KOPT-K1 (cell line): ENCODE data around the gene KCNQ2.

Experiments used
- H3K27ac ChIP-seq: fragments of 200-600 bp; sonication (generic); 2 replicates; pipeline ENCODE4 v1.5.1; 2016; ENCODE audit warnings: antibody characterized with exemption, mild to moderate bottlenecking, low read depth, low read length; ENCODE audit not compliant: poor library complexity, severe bottlenecking
- H3K36me3 ChIP-seq: fragments of 200-600 bp; sonication (generic); 2 replicates; pipeline ENCODE4 v1.5.1; 2017; ENCODE audit warnings: antibody characterized with exemption, mild to moderate bottlenecking, low read length, moderate library complexity; ENCODE audit not compliant: insufficient read depth
- H3K9me3 ChIP-seq: fragments of 200-600 bp; sonication (generic); 2 replicates; pipeline ENCODE4 v1.5.1; 2017; ENCODE audit warnings: antibody characterized with exemption, low read length, mild to moderate bottlenecking; ENCODE audit not compliant: insufficient read depth, poor library complexity, severe bottlenecking

The KCNQ2 gene

DNA sequence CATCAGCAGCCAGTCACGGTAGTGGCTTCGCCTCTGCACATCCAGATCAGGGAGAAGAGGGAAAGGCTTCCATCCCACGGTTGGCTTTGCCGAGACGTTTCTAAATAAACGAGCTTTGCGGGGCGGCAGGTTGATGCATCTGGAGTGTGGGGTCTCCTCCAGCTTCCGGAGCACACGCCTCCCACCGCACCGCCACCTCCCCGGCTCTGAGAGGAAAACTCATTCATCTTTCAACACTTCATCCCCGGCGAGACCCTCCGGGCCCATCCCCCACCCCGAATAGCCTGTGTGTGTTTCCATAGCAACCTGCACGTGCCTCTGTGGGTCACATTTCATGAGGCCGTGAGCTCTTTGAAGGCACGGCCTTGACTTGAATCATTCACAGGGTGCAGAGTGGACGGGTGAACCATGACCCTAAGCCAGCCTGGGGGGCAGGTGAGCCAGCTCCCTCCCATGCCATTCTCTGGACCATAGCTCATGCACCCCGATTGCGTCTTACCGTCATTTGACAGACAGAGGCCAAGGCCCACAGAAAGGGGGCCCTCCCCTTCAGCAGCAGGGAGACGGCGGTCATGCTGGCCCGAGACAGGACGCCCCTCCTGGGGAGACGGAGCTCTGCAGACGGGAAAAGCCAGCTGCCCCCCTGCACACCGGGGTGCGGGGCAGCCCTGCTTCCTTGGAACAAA is 95.1 kb downstream of the KCNQ2 start:
- no peaks in the 10 kb centered on the region for H3K36me3 ChIP-seq
- H3K27ac ChIP-seq: no peak overlapping the region
- H3K9me3 ChIP-seq: peaks cover 6% of the 10 kb centered on the region

GRCh38 chr20:63376283-63377250 is 95.9 kb downstream of the KCNQ2 start:
- H3K27ac ChIP-seq: no peak overlapping the region
- peaks cover 6% of the 10 kb centered on the region for H3K9me3 ChIP-seq
- no peaks in the 10 kb centered on the region for H3K36me3 ChIP-seq

DNA sequence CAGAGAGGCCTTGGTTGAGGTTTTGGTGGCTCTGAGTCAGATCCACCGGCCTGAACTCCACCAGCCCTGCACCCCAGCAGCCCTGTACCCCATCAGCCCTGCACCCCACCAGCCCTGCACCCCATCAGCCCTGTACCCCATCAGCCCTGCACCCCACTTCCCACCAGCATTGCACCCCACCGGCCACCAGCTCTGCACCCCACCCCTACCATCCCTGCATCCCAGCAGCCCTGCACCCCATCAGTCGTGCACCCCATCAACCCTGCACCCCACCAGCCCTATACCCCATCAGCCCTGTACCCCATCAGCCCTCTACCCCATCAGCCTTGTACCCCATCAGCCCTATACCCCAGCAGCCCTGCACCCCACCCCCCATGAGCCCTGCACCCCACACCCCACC is 97.0 kb downstream of the KCNQ2 start:
- H3K27ac ChIP-seq: no peak overlapping the region
- H3K36me3 ChIP-seq: no peaks in the 10 kb centered on the region
- peaks cover 6% of the 10 kb centered on the region for H3K9me3 ChIP-seq

DNA sequence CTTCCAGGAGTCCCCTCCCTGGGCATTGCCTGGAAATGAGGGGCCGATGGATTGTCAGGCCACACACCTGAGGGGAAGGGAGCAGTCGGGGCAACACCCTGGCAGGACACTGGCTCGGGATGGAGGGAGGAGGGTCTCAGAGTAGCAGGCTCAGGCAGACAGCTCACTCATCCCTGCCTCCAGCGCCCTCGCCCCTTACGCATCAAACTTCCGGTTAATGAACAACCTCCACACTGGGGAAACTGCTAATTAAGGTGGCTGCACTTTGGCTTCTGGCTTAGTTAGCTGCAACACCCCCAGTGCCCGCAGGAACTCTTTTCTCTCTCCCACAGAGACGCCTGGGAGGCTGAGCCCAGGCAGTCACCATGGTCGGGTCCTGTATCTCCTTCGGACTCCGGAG is 98.0 kb downstream of the KCNQ2 start:
- Histone ChIP-seq H3K9me3 (no peaks in the 10 kb centered on the region), H3K36me3 (no peaks in the 10 kb centered on the region), H3K27ac (no peak overlapping the region)

DNA sequence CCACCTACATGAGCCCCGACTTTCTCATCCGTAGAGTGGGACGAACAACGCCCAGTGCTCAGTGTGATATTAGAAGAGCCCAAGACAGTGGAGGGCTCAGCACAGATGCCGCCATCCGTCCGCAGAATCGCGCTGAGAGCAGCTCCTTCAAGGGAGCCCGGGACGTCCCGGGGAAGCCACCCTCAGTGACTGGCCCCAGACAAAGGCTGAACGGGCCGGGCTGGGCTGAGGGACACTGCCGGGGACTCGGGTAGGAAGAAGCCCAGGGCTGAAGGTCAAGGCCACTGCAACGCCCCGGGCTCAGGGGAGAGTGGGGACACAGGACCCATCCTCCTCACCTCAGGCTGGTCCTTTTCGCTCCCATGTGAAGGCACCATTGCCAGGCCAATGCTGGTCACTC is 98.5 kb downstream of the KCNQ2 start:
- H3K9me3 ChIP-seq: no peaks in the 10 kb centered on the region
- no peaks in the 10 kb centered on the region for H3K36me3 ChIP-seq
- H3K27ac ChIP-seq: no peak overlapping the region

GRCh38 chr20:63372971-63373885 is 99.2 kb downstream of the KCNQ2 start:
- Histone ChIP-seq H3K9me3 (no peaks in the 10 kb centered on the region), H3K27ac (no peak overlapping the region), H3K36me3 (no peaks in the 10 kb centered on the region)

GRCh38 chr20:63371291-63371865 is 101.1 kb downstream of the KCNQ2 start:
- Histone ChIP-seq H3K9me3 (no peaks in the 10 kb centered on the region), H3K36me3 (no peaks in the 10 kb centered on the region), H3K27ac (no peak overlapping the region)

DNA sequence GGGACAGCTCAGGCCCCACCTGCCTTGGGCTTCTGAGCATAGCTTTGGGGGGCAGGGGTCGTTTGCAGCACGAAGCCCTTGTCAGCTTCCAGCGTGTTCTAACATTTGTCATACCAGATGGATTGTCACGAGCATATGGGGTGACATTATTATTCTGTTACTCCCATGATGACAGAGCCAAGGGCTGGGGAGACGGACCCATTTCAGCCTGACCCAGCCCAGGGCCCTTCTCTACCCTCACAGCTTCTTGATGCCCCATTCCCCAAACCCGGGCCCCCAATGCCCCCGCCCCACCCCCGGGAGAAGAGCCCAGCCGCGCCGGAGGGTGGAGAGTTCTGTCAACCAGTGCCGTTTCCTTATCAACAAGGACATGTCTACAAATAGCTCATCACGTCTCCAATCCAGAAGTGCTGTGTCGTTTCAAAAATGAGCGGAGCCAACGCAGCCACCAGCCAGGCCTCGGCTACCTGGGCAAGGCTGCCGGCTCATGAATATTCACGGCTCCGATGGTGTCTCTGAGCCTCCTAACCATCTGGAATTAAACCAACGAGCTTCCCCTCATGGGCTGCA is 101.8 kb downstream of the KCNQ2 start:
- Histone ChIP-seq H3K36me3 (no peaks in the 10 kb centered on the region), H3K9me3 (no peaks in the 10 kb centered on the region), H3K27ac (no peak overlapping the region)

DNA sequence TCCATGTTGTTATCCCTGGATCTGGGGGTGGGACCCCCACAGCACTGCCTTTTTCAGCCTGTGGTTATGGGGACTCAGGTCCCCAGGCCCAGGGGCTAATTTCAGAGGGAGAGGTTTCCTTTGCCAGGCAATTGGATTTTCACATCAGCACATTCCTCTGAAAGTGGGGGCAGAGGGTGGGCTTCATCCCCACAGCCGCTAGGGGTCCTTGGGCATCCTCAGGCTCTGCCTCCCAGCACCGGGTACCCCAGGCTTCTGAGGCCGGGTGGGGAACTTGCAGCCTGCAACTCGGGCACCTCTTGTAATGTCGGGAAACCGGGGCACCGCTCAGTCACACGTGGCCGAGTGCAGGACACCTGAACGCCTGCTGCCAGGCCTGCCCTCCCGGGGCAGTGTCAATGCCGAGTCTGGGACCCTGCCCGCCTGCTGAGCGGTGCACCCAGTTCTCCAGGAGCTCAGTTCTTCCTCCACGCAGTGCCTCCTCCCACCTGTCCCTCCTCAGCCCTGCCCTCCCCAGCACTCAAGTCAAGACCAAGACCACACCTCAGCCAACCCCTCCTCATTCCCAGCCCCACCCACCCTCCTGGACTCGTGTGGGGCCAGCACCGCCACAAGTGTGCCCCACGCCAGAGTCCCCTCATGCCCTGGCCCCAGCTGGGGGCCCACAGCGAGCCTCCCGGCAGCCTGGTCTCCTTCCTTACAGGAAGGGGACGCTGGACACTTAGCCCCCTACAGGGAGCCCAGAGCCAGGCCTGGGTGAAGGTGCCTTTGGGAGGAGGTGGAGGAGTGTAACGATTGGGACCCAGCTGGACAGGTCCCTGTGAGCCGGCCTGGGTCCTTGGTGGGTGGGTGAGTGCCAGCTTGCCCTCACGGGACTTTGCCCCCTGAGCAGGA is 102.5 kb downstream of the KCNQ2 start:
- no peaks in the 10 kb centered on the region for H3K9me3 ChIP-seq
- no peak overlapping the region for H3K27ac ChIP-seq
- no peaks in the 10 kb centered on the region for H3K36me3 ChIP-seq

GRCh38 chr20:63369024-63369530 is 103.4 kb downstream of the KCNQ2 start:
- Histone ChIP-seq H3K36me3 (no peaks in the 10 kb centered on the region), H3K9me3 (no peaks in the 10 kb centered on the region), H3K27ac (no peak overlapping the region)

DNA sequence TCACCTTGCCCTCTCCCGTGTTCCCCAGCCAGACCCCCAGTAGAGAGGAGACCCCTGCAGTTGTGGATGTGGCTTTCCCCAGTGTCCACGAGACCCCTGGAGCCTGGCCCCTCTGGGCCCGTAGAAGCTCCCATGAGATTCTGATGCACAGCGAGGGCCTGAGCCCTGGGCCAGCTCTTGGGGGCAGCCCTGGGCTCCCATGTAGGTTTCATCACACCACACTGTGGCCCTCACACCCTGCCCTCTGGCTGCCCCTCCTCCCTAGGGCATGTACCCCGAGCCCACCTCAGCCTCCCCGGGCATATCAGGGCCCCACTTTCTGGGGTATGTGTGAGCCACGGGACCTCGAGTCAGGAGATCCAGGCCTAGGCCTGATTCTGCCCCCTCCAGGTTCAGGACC is 104.3 kb downstream of the KCNQ2 start:
- Histone ChIP-seq H3K27ac (no peak overlapping the region), H3K36me3 (no peaks in the 10 kb centered on the region), H3K9me3 (no peaks in the 10 kb centered on the region)

GRCh38 chr20:63367446-63368055 is 104.9 kb downstream of the KCNQ2 start:
- no peak overlapping the region for H3K27ac ChIP-seq
- no peaks in the 10 kb centered on the region for H3K36me3 ChIP-seq
- H3K9me3 ChIP-seq: no peaks in the 10 kb centered on the region
